ENCODE data around the gene ZPR1.
A peak's percentile ranks its signal among the peaks of the same experiment; 100 is the strongest.

The ZPR1 gene

DNA sequence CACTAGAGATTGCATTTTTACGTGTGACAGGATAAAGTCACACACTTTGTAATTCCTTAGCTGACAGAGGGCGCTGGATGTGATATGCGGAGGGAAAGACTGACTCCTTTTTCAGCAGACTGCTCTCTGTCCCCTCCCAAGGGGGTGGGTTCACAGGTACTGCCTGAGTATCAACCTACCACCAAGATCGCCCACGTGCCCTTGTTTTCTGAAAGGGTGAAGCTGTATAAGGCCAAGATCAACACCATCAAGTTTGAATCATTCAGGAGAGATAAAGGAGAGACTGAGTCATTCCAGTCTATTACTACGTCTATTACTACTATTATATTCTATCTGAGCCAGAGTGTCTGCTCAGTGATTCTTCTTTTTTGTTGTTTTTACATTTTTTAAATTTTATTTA is 45.7 kb downstream of the ZPR1 start:
- DNase-seq: no peak

DNA sequence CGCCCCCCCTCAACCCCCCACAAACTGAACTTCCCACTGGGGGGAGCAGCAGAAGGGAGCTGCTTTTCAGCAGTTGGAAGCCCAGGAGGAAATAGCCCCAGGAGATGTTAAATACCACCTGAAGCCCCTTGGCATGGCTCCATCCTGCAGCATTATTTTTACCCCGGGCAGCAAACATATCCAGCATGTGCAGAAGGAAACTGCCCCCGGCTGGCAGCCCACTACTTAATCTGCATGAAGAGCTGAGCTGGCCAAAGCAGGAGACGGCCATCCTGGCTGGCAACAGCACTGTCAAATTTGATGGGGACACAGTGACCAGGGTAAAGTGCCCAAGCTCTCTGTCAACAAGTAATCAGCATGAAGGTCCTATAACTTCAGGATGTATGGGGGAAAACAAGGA is 47.1 kb downstream of the ZPR1 start:
- DNase-seq: no peak

DNA sequence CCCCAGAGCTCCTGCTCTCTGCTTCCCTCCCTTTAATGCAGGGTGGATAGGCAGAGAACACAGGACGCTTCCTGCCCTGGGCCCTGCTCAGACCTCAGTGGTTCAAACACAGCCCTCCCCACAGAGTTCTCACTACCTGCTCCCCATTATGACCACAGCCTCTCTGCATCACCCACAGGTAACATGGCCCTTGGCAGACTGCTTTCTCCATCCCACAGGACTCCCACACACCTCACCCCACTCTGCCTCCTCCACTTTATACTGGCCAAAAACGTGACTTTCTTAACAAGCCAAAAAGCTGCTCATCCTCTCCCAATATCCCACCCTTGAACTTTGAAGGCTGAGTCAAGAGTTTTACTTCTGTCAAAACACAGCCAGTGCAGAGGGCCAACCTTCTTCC is 48.8 kb downstream of the ZPR1 start:
- DNase-seq: no peak

DNA sequence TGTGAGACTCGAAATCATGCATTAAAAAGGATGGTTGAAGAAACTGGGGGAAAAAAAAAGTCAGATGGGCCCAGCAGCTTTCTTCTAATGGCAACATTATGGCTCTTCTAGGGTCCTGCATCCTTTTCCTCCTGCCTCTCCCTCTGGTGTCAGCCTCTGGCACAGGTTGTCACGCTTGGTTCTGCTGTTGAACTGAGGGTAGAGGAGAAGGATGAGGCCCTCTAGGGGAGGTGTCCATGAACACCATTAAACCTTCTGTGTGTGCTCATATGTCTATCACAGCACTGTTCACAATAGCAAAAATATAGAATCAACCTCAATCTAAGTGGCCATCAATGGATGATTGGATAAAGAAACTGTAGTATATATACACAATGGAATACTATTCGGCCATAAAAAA is 51.1 kb downstream of the ZPR1 start:
- no peak for DNase-seq

DNA sequence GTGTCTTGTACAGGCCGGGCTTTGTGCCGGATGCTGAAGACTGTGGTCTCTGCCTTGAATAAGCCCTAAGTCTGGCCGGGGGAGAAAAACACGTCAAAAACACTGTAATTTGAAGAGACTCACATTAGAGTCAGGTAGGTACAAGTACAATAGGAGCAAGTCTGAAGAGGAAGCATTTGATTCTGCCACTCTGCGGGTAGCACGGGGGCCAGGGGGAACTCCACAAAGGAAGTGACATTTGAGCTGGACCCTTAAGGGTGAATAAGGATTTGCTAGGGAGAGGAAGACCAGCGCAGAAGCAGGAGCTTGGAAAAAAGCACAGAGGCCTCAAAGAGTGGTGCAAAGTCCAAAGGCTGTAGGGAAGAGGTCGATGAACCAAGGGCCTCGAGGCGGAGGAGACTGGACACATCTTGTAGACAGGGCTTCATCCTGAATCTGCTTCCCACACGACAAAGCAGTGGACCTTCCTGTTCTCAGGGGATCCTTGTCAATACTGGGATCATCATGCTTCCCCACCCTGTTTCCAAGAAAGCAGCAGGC is 53.8 kb downstream of the ZPR1 start:
- peak in 1 of 2 donors; percentile 39 for DNase-seq

DNA sequence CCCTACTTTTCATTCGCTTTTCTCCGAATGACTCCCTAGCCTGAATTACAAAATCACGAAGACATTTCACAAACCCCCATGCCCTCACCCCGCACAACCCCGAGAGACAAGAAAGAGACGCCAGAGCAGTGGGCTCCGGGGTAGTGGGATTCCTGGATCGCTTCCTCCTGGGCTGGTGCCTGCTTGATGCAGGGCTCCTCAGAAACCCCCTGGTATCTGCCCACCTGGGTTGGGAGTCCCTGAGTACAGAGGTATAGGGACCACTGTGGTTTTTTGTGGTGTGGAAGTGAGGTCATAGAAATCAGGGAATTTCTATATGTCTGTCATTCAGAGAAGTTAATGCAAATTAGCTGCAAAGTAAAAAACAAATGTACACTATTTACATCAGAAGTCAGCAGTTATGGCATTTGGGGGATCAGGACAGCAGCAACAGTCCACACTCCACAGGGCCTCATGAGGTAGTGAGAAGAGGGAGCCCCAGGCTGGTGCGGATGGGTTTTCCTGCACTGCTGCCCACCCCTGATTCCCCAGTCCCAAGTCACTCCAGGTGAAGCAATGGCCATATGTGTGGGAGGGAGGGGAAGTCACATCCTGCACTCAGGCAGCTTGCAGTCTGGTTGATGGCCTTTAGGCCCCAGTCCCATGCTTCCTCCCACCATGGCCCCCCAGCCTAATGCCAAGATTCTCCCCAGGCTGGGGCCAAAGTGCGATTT is 54.6 kb downstream of the ZPR1 start:
- no peak for DNase-seq

DNA sequence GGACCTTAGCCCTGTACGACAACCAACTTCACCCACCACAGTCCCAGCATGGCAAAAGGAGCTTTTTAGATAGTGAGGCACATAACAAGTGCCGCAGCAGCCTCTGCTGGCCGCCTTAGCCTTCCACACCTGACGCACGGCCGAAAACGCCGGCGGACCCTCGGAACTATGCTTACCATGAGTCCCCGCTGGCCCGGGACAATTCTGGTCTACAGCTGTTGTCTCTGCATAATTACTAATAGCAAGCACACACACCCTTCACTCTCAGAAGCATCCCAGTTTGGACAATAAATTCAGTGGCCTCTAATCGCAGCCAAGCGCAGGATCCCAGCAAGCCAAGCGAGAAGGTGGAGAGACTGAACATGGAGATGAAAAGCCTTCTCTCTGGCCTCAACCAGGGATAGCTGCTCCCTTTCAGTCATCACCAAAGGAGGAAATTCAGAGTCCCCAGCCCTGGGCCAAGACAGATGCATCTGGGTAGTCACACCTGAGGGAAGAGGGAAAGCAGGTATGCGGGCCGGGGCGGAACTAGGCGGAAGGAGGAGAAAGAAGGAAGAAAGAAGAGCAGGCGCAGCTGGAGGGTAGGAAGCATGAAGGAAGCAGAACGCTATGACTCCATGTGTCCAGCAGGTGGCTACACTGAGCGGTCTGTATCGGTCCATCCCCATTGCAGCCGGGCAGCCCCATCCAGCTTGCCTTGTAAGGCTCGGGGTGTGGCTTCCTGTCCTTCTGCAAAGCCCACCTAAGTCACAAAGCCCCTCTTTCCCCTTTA is 55.4 kb downstream of the ZPR1 start:
- DNase-seq: peak; percentile 59 to 68

DNA sequence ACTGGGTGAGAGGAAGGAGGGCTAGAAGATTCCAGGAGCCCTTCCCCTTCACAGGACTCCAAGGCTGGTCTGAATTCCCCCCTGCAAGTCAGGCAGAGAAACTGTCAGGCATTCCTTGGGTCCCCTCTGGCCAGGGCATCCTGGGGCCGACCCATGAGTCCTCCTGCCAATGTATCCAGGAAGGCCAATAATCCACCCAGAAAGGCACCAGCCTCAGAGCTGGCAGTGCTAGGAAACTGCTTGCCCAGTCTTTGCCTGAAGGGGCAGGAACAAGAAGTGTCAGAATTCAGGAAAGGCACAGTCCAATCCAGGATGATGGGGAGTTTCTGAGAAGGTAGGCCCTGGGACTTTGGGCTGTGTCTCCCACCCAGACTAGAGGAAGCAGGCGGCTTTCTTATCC is 56.0 kb downstream of the ZPR1 start:
- DNase-seq: no peak

DNA sequence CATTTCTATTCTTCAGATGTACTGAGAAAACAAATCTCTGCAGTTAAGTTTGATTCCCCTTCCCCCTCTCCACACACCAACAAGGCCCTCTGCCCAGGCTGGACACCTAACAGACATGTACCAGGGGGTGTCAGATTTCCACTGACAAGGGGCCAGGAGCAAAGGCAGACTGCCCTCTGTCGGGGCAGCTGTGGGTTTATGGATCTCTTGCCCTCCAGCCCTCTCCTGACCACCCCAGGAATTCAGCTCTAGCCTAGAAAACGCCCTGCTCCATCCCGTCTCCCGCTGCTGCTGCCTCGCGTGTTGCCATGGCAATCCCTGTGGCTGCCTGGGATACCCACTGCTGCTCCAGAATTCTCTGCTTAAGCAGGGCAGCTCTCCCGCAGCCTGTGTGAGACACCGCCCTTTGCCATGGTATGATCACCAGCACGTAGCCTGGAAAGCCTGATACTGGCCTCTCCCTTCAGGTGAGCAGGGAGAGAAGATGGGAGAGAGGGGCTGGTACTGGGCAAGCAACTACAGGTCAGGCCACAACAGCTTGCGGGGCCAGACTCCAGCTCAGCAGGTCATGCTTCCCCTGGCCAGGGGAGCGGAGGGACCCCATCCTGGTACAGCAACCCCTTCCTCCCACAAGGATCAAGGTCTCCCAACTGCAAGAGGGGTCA is 56.6 kb downstream of the ZPR1 start:
- no peak for DNase-seq

DNA sequence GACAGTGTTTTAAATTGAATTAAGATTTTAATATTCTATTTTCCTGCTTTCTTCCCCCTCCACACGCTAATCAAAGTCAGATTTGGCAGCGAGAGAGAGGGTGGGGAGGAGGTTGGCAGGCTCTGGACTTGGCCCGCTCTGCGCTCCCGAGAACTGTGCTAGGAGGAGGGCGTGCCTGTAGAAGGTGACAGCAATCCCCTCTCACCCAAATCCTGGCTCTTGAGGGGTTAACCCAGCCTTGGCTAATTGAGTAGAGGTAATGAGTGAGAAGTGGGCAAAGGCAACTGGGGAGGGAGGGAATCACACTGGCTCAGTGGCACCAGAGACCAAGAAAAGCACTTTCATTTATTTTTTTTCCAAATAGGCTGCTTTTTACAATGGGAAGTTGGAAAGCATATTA is 57.2 kb downstream of the ZPR1 start:
- DNase-seq: no peak

DNA sequence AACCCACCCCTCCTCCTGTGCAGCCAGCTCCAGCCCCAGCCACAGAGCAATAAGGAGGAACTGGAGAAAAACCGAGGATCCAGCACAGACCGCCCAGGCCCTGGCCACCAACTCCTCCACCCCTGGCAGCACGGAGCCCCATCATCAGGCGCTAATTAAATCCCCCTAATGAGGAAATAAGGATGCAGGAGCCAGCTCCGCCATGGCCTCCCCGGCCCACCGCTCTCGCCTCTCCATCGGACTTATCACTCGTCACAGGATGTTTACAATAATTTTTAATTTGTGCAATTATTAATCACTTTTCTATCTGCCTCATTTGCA is 57.6 kb downstream of the ZPR1 start:
- no peak for DNase-seq

DNA sequence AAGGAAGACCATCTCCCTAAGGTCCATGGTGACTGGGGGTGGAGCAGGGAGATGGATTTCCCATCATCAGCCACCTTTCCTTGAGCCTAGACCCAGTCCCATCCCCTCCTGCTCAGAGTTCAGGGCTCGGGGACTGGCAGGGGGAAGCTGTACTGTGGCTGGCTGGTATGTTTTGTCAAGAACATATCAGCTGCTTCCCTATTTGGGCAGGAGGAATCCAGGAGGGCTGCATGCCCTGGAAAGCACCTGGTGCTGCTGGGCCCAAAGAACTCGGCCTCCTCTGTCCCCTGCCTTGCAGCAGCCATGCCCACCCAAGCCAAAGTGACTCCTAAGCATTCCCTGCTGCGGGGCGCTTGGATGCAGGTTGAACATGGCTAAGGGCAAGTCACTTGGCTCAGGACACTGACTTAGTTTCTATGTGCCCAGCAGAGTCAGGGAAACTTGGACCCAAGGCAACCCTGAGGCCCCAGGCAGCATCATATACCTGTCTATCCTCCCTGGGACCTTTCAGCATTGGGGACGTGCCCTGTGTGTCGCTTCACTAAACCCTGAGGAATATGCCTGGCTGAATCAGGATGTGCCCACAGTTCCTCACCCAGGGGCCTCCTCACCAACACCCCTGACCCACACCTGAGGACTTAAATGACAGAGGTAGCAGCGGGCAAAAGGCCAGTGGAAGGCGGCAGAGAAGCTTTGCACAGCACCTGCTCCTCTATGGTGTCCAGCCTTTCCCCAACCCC is 58.2 kb downstream of the ZPR1 start:
- no peak for DNase-seq

DNA sequence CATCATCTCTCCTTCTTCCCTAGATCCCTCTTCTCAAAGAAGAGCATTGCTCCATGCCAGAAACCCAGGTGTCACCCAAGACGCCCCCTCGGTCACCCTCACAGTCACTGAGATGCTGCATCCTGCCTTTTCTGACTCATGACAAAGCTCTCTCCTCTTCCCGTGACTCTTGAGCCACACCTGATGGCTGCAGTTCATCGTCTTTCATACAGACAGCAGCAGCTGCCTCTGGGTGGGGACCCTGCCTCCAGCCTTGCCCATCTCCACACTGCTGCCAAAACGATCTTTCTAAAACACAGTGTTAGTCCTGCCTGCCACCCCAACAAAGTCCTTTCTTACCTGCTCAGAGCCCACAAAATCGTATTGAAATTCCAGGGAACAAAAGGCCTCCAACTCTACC is 59.8 kb downstream of the ZPR1 start:
- no peak for DNase-seq

DNA sequence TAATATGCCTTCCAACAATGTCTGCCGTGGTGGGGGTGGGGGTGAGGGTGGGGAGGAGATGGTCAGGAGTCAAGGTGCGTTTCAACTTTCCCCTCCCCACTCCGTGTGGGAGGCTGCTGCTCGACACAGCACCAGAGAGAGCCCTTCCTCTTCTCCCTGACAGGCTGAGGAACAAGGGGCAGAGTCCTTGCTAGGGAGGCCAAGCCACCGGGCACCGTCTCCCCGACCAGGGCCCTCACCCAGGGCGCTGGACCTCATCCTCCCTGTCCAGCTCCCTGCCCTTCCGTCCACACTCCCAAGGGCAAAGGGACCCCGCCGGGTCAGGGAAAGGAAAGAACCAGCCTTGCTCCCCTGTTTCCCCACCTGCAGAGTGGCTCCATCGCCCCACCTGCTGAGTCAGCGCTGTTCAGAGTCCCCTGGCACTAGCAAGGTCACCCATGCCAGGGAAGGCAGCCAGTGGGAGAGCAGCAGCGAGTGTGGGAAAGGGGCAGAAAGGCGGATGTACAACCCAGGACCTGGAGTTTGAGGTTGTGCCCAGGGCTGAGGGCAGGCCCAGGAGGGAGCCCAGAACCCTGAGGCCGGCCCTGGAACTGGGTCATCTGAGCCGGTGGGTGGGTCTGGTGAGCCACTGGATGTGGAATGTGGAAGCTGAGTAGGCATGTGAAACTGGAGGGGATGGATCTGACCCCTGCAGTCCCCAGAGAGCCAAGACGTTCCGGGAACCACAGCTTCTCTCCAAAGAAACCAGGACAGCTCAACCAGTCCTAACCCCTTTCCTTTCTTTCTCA is 62.2 kb downstream of the ZPR1 start:
- DNase-seq: no peak

DNA sequence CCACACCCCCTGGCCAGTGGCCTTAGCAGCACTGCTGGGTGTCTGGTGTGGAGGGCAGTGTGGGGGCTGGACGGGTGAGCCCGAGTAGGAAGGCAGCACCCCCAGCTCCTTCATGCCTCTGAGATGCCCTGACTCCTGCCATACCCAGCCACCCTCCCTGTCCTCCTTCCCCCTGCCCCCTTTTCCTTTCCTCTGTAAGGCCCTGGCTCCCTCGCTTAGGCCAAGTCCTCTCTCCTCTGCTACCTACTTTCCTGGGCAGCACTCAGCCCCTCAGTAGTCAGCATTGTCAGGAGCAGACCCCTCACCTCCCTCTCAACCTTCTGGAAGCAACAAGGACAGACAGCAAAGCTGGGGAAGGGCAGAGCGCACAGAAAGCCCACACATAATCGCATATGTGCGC is 63.0 kb downstream of the ZPR1 start:
- DNase-seq: no peak

All from inflammatory macrophage (primary cell).